Measurements from ENCODE around the gene NLRP11. TPM values are rescaled to one million over a fixed set of nuclear protein-coding genes. Genes with fewer than 3 reads are reported as not detected.

The NLRP11 gene
- total and polyA plus RNA-seq, 9 of the 15 experiments (the other 6 are each of a cell fraction or from before 2014, with no cell fraction given), result 0.07 to 0.29 (median 0.12) TPM; not detected in 1

GRCh38 chr19:55858401-55858800 is 26.6 kb upstream of the NLRP11 start:
- no peak for DNase-seq (ENCODE audit: extremely low read depth in 1 of 4, low spot score in 3 of 4)
- Histone ChIP-seq H3K4me1 (replicated peaks in 1 of 2; ENCODE audit: control insufficient read depth in 2 of 2, insufficient read depth in 2 of 2, low read length in 2 of 2) (no peaks in the 10 kb centered on the region), H3K27ac (ENCODE audit: extremely low read depth, low read depth, low read length) (no peak overlapping the region), H3K36me3 (ENCODE audit: control insufficient read depth, insufficient read depth, low read length) (no peaks in the 10 kb centered on the region), H3K9ac (ENCODE audit: insufficient read depth in 1 of 2, low read depth in 2 of 2, low read length in 2 of 2) (no peak overlapping the region), H3K4me3 (no peak overlapping the region), H3K79me2 (ENCODE audit: control insufficient read depth, insufficient read depth, low read length) (no peaks in the 10 kb centered on the region), H3K4me2 (ENCODE audit: insufficient read depth, low read length) (no peak overlapping the region), H2AFZ (ENCODE audit: low read depth, low read length) (no peak overlapping the region), H3K9me1 (ENCODE audit: control insufficient read depth, insufficient read depth, low read length) (no peaks in the 10 kb centered on the region), H3K27me3 (ENCODE audit: control insufficient read depth in 2 of 2, insufficient read depth in 2 of 2, low read length in 2 of 2) (peaks cover 11 to 42% of the 10 kb centered on the region in 2 experiments; a peak in 3 of 5 replicates), H3K9me3 (replicated peaks; ENCODE audit: control insufficient read depth, insufficient read depth, low read depth, low read length) (no peaks in the 10 kb centered on the region), H4K20me1 (replicated peaks; ENCODE audit: control insufficient read depth, insufficient read depth, low read length) (no peaks in the 10 kb centered on the region; the same call in 1 of the 2 replicates)
- no TSS peak for BruUV-seq (replicated peaks)
- POLR2A ChIA-PET, result interaction anchor here (0.7 kb wide), 1 partner anchor 475 kb away, joined by 4 read pairs; no protein-coding TSS in a partner anchor
- FAIRE-seq, result no peak
- ATAC-seq, result no peak
- intact Hi-C loops (cut with micrococcal nuclease), result no loop called here
- in situ Hi-C loops (cut with MboI), result no loop called here
- WGBS (ENCODE audit: insufficient coverage, low coverage, missing lambda C conversion rate), result under 1% methylated on average over 14 of the region's 14 CpGs
- CTCF ChIA-PET (ENCODE audit: low intra/inter-chr PET ratio), result no interaction called here
- TF ChIP-seq TEAD4 (IDR thresholded peaks at IDR 0.05; ENCODE audit: low read length) (no peak), TEAD4 (CRISPR knock-in tag; IDR thresholded peaks at IDR 0.05; ENCODE audit: borderline replicate concordance) (no peak), RBFOX2 (IDR thresholded peaks at IDR 0.05; ENCODE audit: low read depth, low read length) (no peak), SP1 (CRISPR knock-in tag; IDR thresholded peaks at IDR 0.05) (no peak), ZNF512 (tag; IDR thresholded peaks at IDR 0.05) (no peak), TRIM28 (IDR thresholded peaks at IDR 0.05) (no peak), PRDM10 (IDR thresholded peaks at IDR 0.05; ENCODE audit: partially characterized antibody) (no peak), CEBPB (tag; IDR thresholded peaks at IDR 0.05) (no peak), NBN (IDR thresholded peaks at IDR 0.05; ENCODE audit: low read depth) (no peak)
- TF ChIP-seq, protein P1, sequence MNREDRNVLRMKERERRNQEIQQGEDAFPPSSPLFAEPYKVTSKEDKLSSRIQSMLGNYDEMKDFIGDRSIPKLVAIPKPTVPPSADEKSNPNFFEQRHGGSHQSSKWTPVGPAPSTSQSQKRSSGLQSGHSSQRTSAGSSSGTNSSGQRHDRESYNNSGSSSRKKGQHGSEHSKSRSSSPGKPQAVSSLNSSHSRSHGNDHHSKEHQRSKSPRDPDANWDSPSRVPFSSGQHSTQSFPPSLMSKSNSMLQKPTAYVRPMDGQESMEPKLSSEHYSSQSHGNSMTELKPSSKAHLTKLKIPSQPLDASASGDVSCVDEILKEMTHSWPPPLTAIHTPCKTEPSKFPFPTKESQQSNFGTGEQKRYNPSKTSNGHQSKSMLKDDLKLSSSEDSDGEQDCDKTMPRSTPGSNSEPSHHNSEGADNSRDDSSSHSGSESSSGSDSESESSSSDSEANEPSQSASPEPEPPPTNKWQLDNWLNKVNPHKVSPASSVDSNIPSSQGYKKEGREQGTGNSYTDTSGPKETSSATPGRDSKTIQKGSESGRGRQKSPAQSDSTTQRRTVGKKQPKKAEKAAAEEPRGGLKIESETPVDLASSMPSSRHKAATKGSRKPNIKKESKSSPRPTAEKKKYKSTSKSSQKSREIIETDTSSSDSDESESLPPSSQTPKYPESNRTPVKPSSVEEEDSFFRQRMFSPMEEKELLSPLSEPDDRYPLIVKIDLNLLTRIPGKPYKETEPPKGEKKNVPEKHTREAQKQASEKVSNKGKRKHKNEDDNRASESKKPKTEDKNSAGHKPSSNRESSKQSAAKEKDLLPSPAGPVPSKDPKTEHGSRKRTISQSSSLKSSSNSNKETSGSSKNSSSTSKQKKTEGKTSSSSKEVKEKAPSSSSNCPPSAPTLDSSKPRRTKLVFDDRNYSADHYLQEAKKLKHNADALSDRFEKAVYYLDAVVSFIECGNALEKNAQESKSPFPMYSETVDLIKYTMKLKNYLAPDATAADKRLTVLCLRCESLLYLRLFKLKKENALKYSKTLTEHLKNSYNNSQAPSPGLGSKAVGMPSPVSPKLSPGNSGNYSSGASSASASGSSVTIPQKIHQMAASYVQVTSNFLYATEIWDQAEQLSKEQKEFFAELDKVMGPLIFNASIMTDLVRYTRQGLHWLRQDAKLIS (CRISPR knock-in tag; IDR thresholded peaks at IDR 0.05), result no peak
